HFF-Myc (cell line): ENCODE results near the gene SDK2.

Experiments used
- DNase-seq: peaks from one replicate; pipeline ENCODE4 v3.0.0-alpha.2; 2011; ENCODE audit warnings: low read depth; ENCODE audit errors: extremely low read depth
- H3K4me3 ChIP-seq: replicated peaks from 2 replicates; pipeline ENCODE4 v1.5.1; 2011; ENCODE audit warnings: low read depth, mild to moderate bottlenecking, control low read depth, low read length
- TF ChIP-seq, protein P1 (sequence below): IDR thresholded peaks from 2 replicates; pipeline ENCODE4 v1.5.1; 2012; ENCODE audit warnings: mild to moderate bottlenecking, low read depth, low read length, control low read depth; ENCODE audit errors: missing control alignments

Gene SDK2

DNA sequence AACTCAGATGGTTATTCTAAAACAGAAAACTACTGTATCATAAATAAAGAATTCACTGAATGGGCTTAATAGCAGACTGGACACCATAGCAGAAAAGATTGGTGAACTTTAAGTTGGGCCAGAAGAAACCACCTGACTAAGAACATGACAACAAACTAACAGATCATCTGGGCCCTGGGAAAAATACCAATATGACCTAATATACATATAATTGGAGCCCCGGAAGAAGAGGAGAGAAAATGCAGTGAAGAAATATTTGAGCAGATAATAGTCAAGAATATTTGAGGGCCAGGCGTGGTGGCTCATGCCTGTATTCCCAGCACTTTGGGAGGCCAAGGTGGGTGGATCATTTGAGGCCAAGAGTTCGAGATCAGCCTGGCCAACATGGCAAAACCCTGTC is 25.5 kb upstream of the SDK2 start:
- DNase-seq = no peak
- TF ChIP-seq, protein P1, sequence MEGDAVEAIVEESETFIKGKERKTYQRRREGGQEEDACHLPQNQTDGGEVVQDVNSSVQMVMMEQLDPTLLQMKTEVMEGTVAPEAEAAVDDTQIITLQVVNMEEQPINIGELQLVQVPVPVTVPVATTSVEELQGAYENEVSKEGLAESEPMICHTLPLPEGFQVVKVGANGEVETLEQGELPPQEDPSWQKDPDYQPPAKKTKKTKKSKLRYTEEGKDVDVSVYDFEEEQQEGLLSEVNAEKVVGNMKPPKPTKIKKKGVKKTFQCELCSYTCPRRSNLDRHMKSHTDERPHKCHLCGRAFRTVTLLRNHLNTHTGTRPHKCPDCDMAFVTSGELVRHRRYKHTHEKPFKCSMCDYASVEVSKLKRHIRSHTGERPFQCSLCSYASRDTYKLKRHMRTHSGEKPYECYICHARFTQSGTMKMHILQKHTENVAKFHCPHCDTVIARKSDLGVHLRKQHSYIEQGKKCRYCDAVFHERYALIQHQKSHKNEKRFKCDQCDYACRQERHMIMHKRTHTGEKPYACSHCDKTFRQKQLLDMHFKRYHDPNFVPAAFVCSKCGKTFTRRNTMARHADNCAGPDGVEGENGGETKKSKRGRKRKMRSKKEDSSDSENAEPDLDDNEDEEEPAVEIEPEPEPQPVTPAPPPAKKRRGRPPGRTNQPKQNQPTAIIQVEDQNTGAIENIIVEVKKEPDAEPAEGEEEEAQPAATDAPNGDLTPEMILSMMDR = no peak
- no peak overlapping the region for H3K4me3 ChIP-seq

DNA sequence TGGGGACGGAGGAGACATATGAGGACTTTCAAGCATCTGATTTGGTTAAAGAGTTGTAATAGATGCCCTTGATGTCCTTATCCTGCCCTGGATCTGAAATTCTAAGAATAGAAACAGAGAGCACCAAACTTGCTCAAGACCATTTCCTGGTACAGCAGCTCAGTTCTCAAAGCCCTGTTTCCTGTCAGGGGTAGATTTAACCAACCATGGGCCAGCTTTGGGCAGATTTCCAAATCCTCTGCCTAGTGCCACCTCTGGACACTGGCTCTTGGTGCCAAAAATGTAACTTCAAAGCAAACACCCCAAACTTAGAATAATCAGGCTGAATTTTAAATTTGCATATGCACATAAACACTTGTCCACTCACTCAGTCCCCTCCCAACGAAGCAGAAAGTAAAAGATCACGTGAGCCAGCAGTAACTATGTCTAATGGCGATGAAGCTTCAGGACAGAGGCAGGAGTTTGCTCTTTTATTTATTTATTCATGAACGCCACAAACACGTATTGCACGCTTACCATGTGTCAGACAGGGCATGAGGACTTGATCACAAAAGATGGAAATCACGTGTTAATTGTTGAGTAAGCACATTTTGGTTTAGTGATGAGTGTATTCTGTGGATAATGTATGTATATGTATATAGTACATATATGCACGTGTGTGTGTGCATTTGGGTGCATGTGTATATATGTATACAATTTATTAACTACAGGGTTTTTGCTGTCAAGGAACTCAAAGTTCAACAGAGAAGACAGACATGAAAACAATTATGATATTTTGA is 23.1 kb upstream of the SDK2 start:
- no peak overlapping the region for H3K4me3 ChIP-seq
- TF ChIP-seq, protein P1 = no peak
- no peak for DNase-seq

DNA sequence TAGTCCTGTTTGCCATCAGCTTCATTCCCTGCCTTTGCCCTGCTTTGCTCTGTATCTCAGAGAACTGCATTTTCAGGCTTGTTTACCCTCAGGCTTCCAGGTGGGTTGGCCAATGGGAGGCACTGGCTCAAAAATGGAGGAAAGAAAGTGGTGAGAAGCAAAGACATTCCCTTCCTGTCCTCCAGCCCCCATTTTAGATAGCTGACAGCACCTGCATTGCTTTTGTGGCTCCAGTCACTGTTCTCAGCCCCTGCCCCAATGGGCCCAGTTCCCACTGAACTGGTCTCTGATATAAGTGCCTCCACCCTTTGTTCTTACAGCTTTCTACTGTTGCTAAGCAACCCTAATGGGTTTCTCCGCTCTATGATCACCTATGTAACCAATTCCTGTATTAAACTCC is 19.4 kb upstream of the SDK2 start:
- DNase-seq = no peak
- no peak overlapping the region for H3K4me3 ChIP-seq
- TF ChIP-seq, protein P1 = no peak

DNA sequence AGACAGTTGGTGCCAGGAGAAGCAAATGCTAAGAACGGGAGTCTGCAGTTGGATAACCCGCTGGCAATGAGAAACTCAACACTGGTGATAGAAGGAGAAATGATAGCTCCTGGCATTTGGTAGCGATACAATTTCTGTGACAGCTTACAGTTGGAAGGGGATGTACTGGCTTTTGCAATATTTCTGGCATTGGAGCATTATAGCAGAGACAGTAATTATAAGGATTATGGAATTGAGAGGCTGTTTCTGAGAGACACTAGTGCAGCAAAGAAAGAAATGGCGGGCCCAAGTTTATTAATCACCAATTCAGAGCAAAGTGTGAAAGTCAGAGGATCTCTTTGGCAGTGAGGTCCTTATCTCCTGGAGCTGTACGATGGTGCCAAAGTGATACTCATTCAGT is 16.1 kb upstream of the SDK2 start:
- H3K4me3 ChIP-seq = no peak overlapping the region
- TF ChIP-seq, protein P1 = no peak
- DNase-seq = no peak

DNA sequence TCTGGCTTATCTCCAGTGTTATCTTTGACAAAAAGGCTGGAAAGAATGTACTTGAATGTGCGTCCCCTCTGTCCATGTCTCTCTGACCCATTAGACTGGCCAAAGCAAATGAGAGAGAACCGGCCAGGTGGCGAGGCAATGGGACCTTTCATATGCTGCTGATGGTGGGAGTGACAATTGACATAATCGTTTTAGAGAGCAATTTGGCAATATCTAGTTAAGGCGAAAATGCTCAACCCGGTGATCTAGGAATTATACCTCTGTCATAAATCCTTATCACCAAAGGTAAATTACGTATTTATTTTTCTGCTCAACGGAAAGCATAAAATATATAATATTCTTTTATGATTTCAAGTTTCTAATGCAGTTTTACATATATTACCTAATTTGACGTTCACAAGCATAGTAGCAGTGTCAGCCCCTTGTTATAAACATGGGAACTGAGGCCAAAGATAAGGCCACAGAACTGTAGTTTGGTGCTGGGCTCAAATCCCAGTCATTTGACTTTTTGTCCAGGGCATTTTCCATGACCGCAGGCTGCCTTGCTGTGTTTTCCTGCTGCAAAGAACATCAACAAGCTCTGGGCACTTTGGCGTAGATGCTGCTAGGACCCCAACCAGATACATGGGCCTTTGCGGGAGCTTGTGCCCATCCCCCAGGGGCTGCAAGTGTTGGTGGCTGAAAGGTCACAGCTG is 14.7 kb upstream of the SDK2 start:
- H3K4me3 ChIP-seq = no peak overlapping the region
- DNase-seq = no peak
- TF ChIP-seq, protein P1 = no peak

DNA sequence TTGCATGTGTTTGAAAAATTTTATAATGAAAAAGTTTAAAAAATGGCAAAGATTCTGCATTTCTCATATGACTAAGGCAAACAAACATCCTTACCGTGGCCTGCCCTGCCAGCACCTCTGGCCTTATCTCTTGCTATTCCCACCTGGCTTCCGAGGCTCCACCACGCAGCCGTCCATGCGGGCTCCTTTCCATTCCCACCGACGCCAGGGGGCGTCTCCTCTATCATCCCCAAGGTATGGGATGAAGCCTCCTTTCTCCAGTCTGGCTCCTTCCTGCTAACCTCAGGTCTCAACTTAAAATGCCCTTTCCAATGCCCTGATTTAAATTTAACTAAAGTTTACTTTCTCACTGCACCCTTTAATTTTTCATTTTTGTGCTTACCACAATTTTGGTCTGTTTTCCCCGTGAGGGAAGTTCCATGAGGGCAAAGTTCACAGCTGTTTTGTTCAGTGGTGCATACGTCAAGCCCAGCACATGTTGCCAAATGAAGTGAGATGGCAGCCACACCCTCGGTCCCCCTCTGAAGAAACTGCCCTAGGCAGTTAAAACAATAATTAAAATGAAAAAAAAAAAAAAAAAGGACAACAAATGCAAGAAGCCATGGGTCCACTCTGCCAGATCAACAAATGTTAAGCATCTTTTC is 13.3 kb upstream of the SDK2 start:
- no peak overlapping the region for H3K4me3 ChIP-seq
- TF ChIP-seq, protein P1 = peak; percentile 55
- DNase-seq = no peak
